RWPE2 (cell line): ENCODE results near the gene COL21A1.

Source experiments
- ATAC-seq: fragments of 200-7000 bp; cut with Tn5 transposase; 3 replicates; pipeline ENCODE4 v1.9.1; 2021; ENCODE audit warnings: low read depth
- DNase-seq: peaks from one replicate; pipeline ENCODE4 v3.0.0-alpha.2; 2020; ENCODE audit warnings: low spot score
- H3K27ac ChIP-seq: fragments of 450-650 bp; 2 replicates; pipeline ENCODE4 v1.5.1; 2017; ENCODE audit warnings: mild to moderate bottlenecking; ENCODE audit not compliant: poor library complexity, severe bottlenecking
- H3K27me3 ChIP-seq: fragments of 250-450 bp; sonication (Bioruptor Pico); 2 replicates; pipeline ENCODE4 v1.5.1; 2021; ENCODE audit warnings: mild to moderate bottlenecking, moderate library complexity; ENCODE audit not compliant: insufficient read depth, poor library complexity, severe bottlenecking
- H3K36me3 ChIP-seq: fragments of 250-450 bp; sonication (Bioruptor Pico); 2 replicates; pipeline ENCODE4 v1.5.1; 2020; ENCODE audit warnings: low read depth, mild to moderate bottlenecking, moderate library complexity
- H3K4me1 ChIP-seq: fragments of 250-450 bp; sonication (Bioruptor Pico); 2 replicates; pipeline ENCODE4 v1.5.1; 2021; ENCODE audit warnings: mild to moderate bottlenecking, moderate library complexity; ENCODE audit not compliant: insufficient read depth, poor library complexity, severe bottlenecking
- H3K4me3 ChIP-seq: fragments of 250-450 bp; sonication (Bioruptor Pico); 2 replicates; pipeline ENCODE4 v1.5.1; 2021; ENCODE audit warnings: mild to moderate bottlenecking, moderate library complexity; ENCODE audit not compliant: severe bottlenecking
- H3K9me3 ChIP-seq: fragments of 250-450 bp; sonication (Bioruptor Pico); 2 replicates; pipeline ENCODE4 v1.5.1; 2021; ENCODE audit warnings: mild to moderate bottlenecking, moderate library complexity; ENCODE audit not compliant: severe bottlenecking
- CTCF ChIP-seq: fragments of 450-650 bp; IDR thresholded peaks from one replicate; pipeline ENCODE4 v1.5.1; 2017; ENCODE audit warnings: mild to moderate bottlenecking, moderate library complexity; ENCODE audit not compliant: poor library complexity, severe bottlenecking

The COL21A1 gene

DNA sequence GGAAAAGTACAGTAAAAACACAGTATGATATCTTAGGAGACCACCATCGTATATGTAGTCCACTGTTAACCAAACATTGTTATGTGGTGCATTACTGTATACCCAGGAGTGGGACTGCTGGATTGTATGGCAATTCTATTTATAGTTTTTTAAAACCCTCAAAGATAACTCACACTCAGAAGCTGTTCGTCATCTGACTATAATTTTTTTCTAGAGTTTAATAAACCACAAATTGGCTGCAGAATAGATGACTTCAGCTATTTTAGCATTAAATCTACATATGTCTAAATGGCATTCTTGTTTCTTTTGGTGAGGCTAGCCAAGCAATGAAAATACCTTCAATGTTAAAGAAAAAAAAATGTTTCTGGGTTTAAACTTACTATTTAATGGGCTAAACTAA lies 237.7 kb downstream of the COL21A1 start:
- no peaks in the 10 kb centered on the region for H3K27me3 ChIP-seq
- H3K36me3 ChIP-seq, result no peaks in the 10 kb centered on the region
- H3K27ac ChIP-seq, result no peak overlapping the region
- TF ChIP-seq CTCF, result no peak
- H3K4me1 ChIP-seq, result peaks cover 2% of the 10 kb centered on the region
- no peaks in the 10 kb centered on the region for H3K9me3 ChIP-seq
- ATAC-seq, result no peak
- no peak overlapping the region for H3K4me3 ChIP-seq
- DNase-seq, result no peak
